Measurements from ENCODE around the gene GAGE12F. TPM values are rescaled to one million over a fixed set of nuclear protein-coding genes. Genes with fewer than 3 reads are reported as not detected.
"Not testable (repeated sequence)": the region's sequence is repeated elsewhere in the genome, so short reads cannot be mapped to it uniquely, and the experiment has no call there.

Gene GAGE12F
- not detected for total RNA-seq

- not testable (repeated sequence) for DNase-seq
These were observed at the start of gene GAGE12F for GRCh38 chrX:49560542-49560941. Gene GAGE12F, plus strand, starts transcription at chrX:49560842. Its CDS starts 1,155 bp downstream, at chrX:49561997.

GRCh38 chrX:49531877-49532276, 28.8 kb upstream of the GAGE12F start, which contains the start of gene GAGE12C:
Gene GAGE12C, plus strand, starts transcription at chrX:49532177. Its CDS starts 1,155 bp downstream, at chrX:49533332.
- DNase-seq: not testable (repeated sequence)

GRCh38 chrX:49541433-49541832, 19.2 kb upstream of the GAGE12F start, which contains the start of gene GAGE12D:
Gene GAGE12D, plus strand, starts transcription at chrX:49541733. Its CDS starts 1,155 bp downstream, at chrX:49542888.
- DNase-seq: not testable (repeated sequence)

GRCh38 chrX:49550989-49551388, 9.7 kb upstream of the GAGE12F start, which contains the start of gene GAGE12E:
Gene GAGE12E, plus strand, starts transcription at chrX:49551289. Its CDS starts 1,155 bp downstream, at chrX:49552444.
- not testable (repeated sequence) for DNase-seq

- not testable (repeated sequence) for DNase-seq
These were observed 8.1 kb downstream of the GAGE12F start for GRCh38 chrX:49568728-49569127.

GRCh38 chrX:49569152-49569551, 8.5 kb downstream of the GAGE12F start:
- not testable (repeated sequence) for DNase-seq

- not testable (repeated sequence) for DNase-seq
These were observed 9.5 kb downstream of the GAGE12F start, which contains the start of gene GAGE12G for GRCh38 chrX:49570100-49570499. Gene GAGE12G, plus strand, starts transcription at chrX:49570400. Its CDS starts 1,155 bp downstream, at chrX:49571555.

- DNase-seq: not testable (repeated sequence)
These were observed 19.0 kb downstream of the GAGE12F start, which contains the start of gene GAGE12H for GRCh38 chrX:49579649-49580048. Gene GAGE12H, plus strand, starts transcription at chrX:49579949. Its CDS starts 1,155 bp downstream, at chrX:49581104.

- DNase-seq: not testable (repeated sequence)
These were observed 28.6 kb downstream of the GAGE12F start, which contains the start of gene GAGE2A for GRCh38 chrX:49589196-49589595. Gene GAGE2A, plus strand, starts transcription at chrX:49589496. Its CDS starts 1,155 bp downstream, at chrX:49590651.

- DNase-seq: not testable (repeated sequence)
These were observed 29.3 kb downstream of the GAGE12F start for GRCh38 chrX:49589769-49590478.

GRCh38 chrX:49590488-49590887, 29.8 kb downstream of the GAGE12F start:
- not testable (repeated sequence) for DNase-seq

- DNase-seq: not testable (repeated sequence)
These were observed 38.1 kb downstream of the GAGE12F start, which contains the start of gene GAGE1 for GRCh38 chrX:49598720-49599119. Gene GAGE1, plus strand, starts transcription at chrX:49599020. Its CDS starts 1,155 bp downstream, at chrX:49600175.

- no peak for DNase-seq
These were observed 50.2 kb downstream of the GAGE12F start for GRCh38 chrX:49610718-49611310.

Small RNA genes within 50 kb of the gene (small RNA-seq; reads per million reads assigned to genes)
- gene GAGE12B: not detected

Other genes with a start within 250 kb of the GAGE12F start
- gene GAGE12J, start 238.8 kb upstream of the GAGE12F start, total RNA-seq: not detected
- not detected for gene GAGE13, start 229.3 kb upstream of the GAGE12F start, total RNA-seq
- not detected for gene GAGE12C, start 28.7 kb upstream of the GAGE12F start, total RNA-seq
- gene GAGE12D, start 19.1 kb upstream of the GAGE12F start, total RNA-seq: not detected
- gene GAGE12E, start 9.6 kb upstream of the GAGE12F start, total RNA-seq: not detected
- gene GAGE12G, start 9.6 kb downstream of the GAGE12F start, total RNA-seq: not detected
- gene GAGE12H, start 19.1 kb downstream of the GAGE12F start, total RNA-seq: not detected
- gene GAGE2A, start 28.7 kb downstream of the GAGE12F start, total RNA-seq: not detected
- gene GAGE1, start 38.2 kb downstream of the GAGE12F start, total RNA-seq: not detected
- not detected for gene PAGE1, start 135.1 kb downstream of the GAGE12F start, total RNA-seq